Prostate gland (tissue), 2 donors: Measurements from ENCODE around the gene FHL2. TPM values are rescaled to one million over a fixed set of nuclear protein-coding genes. Genes with fewer than 3 reads are reported as not detected.

Experiments used
- DNase-seq: peaks from one replicate; pipeline ENCODE4 v3.0.0-alpha.2; 2019; ENCODE audit warnings: low spot score
- H3K27ac ChIP-seq, 2 donors: fragments of 200-600 bp; sonication (generic); 2 replicates each; pipeline ENCODE4 v1.5.1; 2017 to 2019
- H3K27me3 ChIP-seq: fragments of 200-600 bp; sonication (generic); replicated peaks from 2 replicates; pipeline ENCODE4 v1.5.1; 2019; ENCODE audit not compliant: insufficient read depth
- H3K36me3 ChIP-seq, 2 donors: fragments of 200-600 bp; sonication (generic); 1 replicate in 1 of 2; 2 replicates in 1 of 2; pipeline versions ENCODE4 v1.5.1 to v1.8.1; 2017 to 2019
- H3K4me1 ChIP-seq: fragments of 200-600 bp; sonication (generic); replicated peaks from 2 replicates; pipeline ENCODE4 v1.5.1; 2019
- H3K4me3 ChIP-seq, 2 donors: fragments of 200-600 bp; sonication (generic); 2 replicates each; pipeline ENCODE4 v1.5.1; 2017 to 2019
- H3K9me3 ChIP-seq: fragments of 200-600 bp; sonication (generic); 2 replicates; pipeline ENCODE4 v1.5.1; 2017
- CTCF ChIP-seq, 4 experiments: fragments of 200-600 bp in 2 of 4; fragments of 450-650 bp in 2 of 4; sonication (generic) in 2 of 4; IDR thresholded peaks; 1 replicate in 3 of 4; 2 replicates in 1 of 4; pipeline ENCODE4 v1.5.1; 2016 to 2019; ENCODE audit warnings: antibody characterized with exemption in 4 of 4, mild to moderate bottlenecking in 2 of 4, moderate library complexity in 2 of 4
- POLR2A ChIP-seq: fragments of 450-650 bp; IDR thresholded peaks from one replicate; pipeline ENCODE4 v1.6.1; 2016; ENCODE audit warnings: antibody characterized with exemption, mild to moderate bottlenecking
- POLR2AphosphoS5 ChIP-seq: sonication (generic); formaldehyde crosslinking; IDR thresholded peaks from one replicate; pipeline ENCODE4 v1.6.1; 2017; ENCODE audit warnings: antibody characterized with exemption
- WGBS: methylation state at CpG from one replicate; pipeline ENCODE4 v1.1.5; 2018; 5-methylcytosine and 5-hydroxymethylcytosine counted together
- intact Hi-C: fragments of 100-400 bp; cut with DNase I; formaldehyde crosslinking; loops from one replicate; pipeline ENCODE4 v1.14.2; 2022
- total RNA-seq, 2 donors: library from RNA; depleted of rRNA; stranded (reverse); fragments of >200 nt; gene quantifications; one replicate each; pipeline ENCODE4 v1.1.0, GENCODE V29; 2016

FHL2 gene
- 100 to 1,000 TPM; 132 to 250 TPM for total RNA-seq

GRCh38 chr2:105398336-105399206 lies at the start of gene FHL2:
TSS of gene FHL2 (minus strand) at chr2:105399051. CDS start at chr2:105386516, 12,535 bp downstream.
- peak within 1 kb of the TSS; percentile 64 to 87 for H3K4me3 ChIP-seq
- H3K9me3 ChIP-seq = no peaks in the 10 kb centered on the region
- H3K36me3 ChIP-seq = no peaks in the 10 kb centered on the region
- WGBS = under 1% methylated on average over 53 of the region's 74 CpGs
- intact Hi-C loops = no loop called here
- TF ChIP-seq POLR2A (peak; percentile 92), POLR2AphosphoS5 (peak; percentile 43), CTCF (IDR thresholded peaks at IDR 0.05) (peak in 3 of 4 experiments; percentile 38 to 70 (median 67))
- H3K27me3 ChIP-seq = no peaks in the 10 kb centered on the region
- peak within 1 kb of the TSS; percentile 90 to 91 for H3K27ac ChIP-seq
- DNase-seq = peak; percentile 74
- H3K4me1 ChIP-seq = no peaks in the 10 kb centered on the region

- Histone ChIP-seq H3K4me3 (no peak overlapping the region), H3K9me3 (no peaks in the 10 kb centered on the region), H3K27ac (no peak overlapping the region), H3K36me3 (no peaks in the 10 kb centered on the region), H3K4me1 (peaks cover 10% of the 10 kb centered on the region), H3K27me3 (no peaks in the 10 kb centered on the region)
- no peak for TF ChIP-seq POLR2A
- no peak for TF ChIP-seq CTCF (IDR thresholded peaks at IDR 0.05)
- TF ChIP-seq POLR2AphosphoS5 = no peak
- 84% methylated on average over 4 of the region's 4 CpGs for WGBS
- DNase-seq = no peak
- intact Hi-C loops = no loop called here
Measured at GRCh38 chr2:105447476-105447875, 48.6 kb upstream of the FHL2 start.

GRCh38 chr2:105446501-105446900 lies 47.6 kb upstream of the FHL2 start:
- TF ChIP-seq POLR2A (no peak), POLR2AphosphoS5 (no peak), CTCF (IDR thresholded peaks at IDR 0.05) (no peak)
- H3K4me3 ChIP-seq = no peak overlapping the region
- 89% methylated on average over 6 of the region's 6 CpGs for WGBS
- no peaks in the 10 kb centered on the region for H3K27me3 ChIP-seq
- no peak for DNase-seq
- H3K4me1 ChIP-seq = peaks cover 10% of the 10 kb centered on the region
- H3K9me3 ChIP-seq = no peaks in the 10 kb centered on the region
- H3K36me3 ChIP-seq = no peaks in the 10 kb centered on the region
- no peak overlapping the region for H3K27ac ChIP-seq
- intact Hi-C loops = no loop called here

GRCh38 chr2:105445976-105446375 lies 47.1 kb upstream of the FHL2 start:
- 88% methylated on average over 9 of the region's 9 CpGs for WGBS
- H3K36me3 ChIP-seq = no peaks in the 10 kb centered on the region
- no peaks in the 10 kb centered on the region for H3K27me3 ChIP-seq
- H3K9me3 ChIP-seq = no peaks in the 10 kb centered on the region
- no peak overlapping the region for H3K27ac ChIP-seq
- peaks cover 10% of the 10 kb centered on the region for H3K4me1 ChIP-seq
- no peak overlapping the region for H3K4me3 ChIP-seq
- no peak for TF ChIP-seq POLR2AphosphoS5
- TF ChIP-seq POLR2A = no peak
- no peak for TF ChIP-seq CTCF (IDR thresholded peaks at IDR 0.05)
- no peak for DNase-seq
- intact Hi-C loops = no loop called here

GRCh38 chr2:105445498-105445897 lies 46.6 kb upstream of the FHL2 start:
- WGBS = 81% methylated on average over 5 of the region's 5 CpGs
- no peak for DNase-seq
- no peak overlapping the region for H3K4me3 ChIP-seq
- TF ChIP-seq POLR2AphosphoS5 (no peak), POLR2A (no peak), CTCF (IDR thresholded peaks at IDR 0.05) (no peak)
- no peaks in the 10 kb centered on the region for H3K9me3 ChIP-seq
- intact Hi-C loops = no loop called here
- H3K4me1 ChIP-seq = peaks cover 10% of the 10 kb centered on the region
- no peaks in the 10 kb centered on the region for H3K36me3 ChIP-seq
- no peak overlapping the region for H3K27ac ChIP-seq
- no peaks in the 10 kb centered on the region for H3K27me3 ChIP-seq
